ENCODE data around the gene CCSER2.
"Not testable (repeated sequence)": the region's sequence is repeated elsewhere in the genome, so short reads cannot be mapped to it uniquely, and the experiment has no call there.

CCSER2 gene

DNA sequence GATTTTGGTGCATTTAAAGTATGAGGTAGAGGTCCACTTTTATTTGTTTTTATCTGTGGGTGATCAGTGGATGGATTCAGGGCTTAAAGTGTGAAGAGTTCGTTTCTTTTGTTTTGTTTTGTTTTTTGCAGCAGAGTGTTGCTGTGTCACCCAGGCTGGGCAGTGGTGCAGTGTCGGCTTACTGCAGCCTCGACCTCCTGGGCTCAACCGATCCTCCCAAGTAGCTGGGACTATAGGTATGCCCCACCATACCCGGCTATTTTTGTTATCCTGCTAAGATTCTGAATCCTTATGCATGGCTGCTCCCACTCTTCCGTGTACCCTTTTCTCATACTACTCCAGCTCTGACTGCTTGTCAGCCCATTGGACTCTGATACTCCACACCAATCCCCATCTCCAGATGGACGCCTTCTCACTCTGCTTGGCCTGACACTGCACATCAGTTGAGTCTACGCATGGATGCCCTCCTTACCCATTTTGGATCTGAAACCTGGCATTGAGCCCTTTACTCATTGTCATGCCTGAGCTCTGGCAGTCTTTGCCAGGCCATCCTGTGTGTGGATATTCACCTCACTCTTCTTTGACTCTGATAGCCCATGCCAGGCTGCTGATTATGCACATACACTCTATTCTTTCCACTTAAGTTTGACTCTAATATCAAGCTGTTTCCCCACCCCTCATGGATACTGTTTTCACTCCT, 119.5 kb downstream of the CCSER2 start:
- Histone ChIP-seq H3K23ac (ENCODE audit: low read length in 2 of 2) (no peak overlapping the region), H2BK5ac (ENCODE audit: low read depth, low read length, poor library complexity, severe bottlenecking) (no peak overlapping the region), H3K4me2 (ENCODE audit: low read length, poor library complexity, severe bottlenecking) (no peak overlapping the region), H2BK15ac (ENCODE audit: low read depth, poor library complexity, severe bottlenecking) (no peak overlapping the region), H2BK120ac (ENCODE audit: low read depth, low read length) (no peak overlapping the region), H3K14ac (ENCODE audit: low read length in 2 of 2) (no peak overlapping the region), H3K9ac (ENCODE audit: low read length) (no peak overlapping the region), H3K4ac (ENCODE audit: low read depth in 1 of 2, low read length in 2 of 2) (no peak overlapping the region), H3K4me1 (ENCODE audit: control insufficient read depth, insufficient read depth, low read depth, low read length) (peaks cover 1% of the 10 kb centered on the region), H3K27ac (ENCODE audit: low read length, poor library complexity, severe bottlenecking) (no peak overlapping the region), H2BK12ac (ENCODE audit: low read length in 2 of 2) (no peak overlapping the region), H3K79me1 (replicated peaks; ENCODE audit: low read length, poor library complexity, severe bottlenecking) (peaks cover 8% of the 10 kb centered on the region), H3K36me3 (ENCODE audit: control insufficient read depth in 1 of 2, insufficient read depth in 2 of 2, low read depth in 1 of 2, low read length in 2 of 2) (peaks cover 5 to 31% of the 10 kb centered on the region in 2 experiments), H2AK5ac (ENCODE audit: low read length, severe bottlenecking) (no peak overlapping the region), H4K8ac (ENCODE audit: low read length) (no peak overlapping the region), H3K27me3 (ENCODE audit: control insufficient read depth in 1 of 2, insufficient read depth in 1 of 2, low read length in 2 of 2) (no peaks in the 10 kb centered on the region), H3K9me3 (ENCODE audit: control insufficient read depth, low read length) (no peaks in the 10 kb centered on the region), H3K4me3 (ENCODE audit: insufficient read depth in 1 of 2, low read depth in 1 of 2, low read length in 2 of 2) (no peak overlapping the region), H3K18ac (ENCODE audit: low read depth in 1 of 2, low read length in 2 of 2) (no peak overlapping the region), H4K91ac (ENCODE audit: low read length) (no peak overlapping the region), H2AFZ (ENCODE audit: low read depth, low read length) (no peak overlapping the region)
- DNase-seq: no peak
- WGBS: 94% methylated on average over 8 of the region's 8 CpGs

DNA sequence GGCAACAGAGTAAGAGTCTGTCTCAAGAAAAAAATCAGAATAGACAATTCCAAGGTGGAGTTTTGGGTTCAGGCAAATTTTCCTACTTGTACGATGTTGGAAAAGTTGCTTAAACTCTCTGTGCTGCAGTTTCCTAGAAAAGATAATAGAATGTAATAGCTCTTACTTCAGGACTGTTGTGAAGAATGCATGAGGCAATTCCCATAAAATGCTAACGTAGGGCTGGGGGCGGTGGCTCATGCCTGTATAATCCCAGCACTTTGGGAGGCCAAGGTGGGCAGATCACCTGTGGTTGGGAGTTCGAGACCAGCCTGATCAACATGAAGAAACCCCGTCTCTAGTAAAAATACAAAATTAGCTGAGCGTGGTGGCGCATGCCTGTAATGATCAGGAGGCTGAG, 121.0 kb downstream of the CCSER2 start:
- H3K18ac ChIP-seq (ENCODE audit: low read depth in 1 of 2, low read length in 2 of 2); H2BK12ac ChIP-seq (ENCODE audit: low read length in 2 of 2); H3K4me1 ChIP-seq (ENCODE audit: control insufficient read depth, insufficient read depth, low read depth, low read length); H2BK15ac ChIP-seq (ENCODE audit: low read depth, poor library complexity, severe bottlenecking); H2BK120ac ChIP-seq (ENCODE audit: low read depth, low read length); H3K27me3 ChIP-seq (ENCODE audit: control insufficient read depth in 1 of 2, insufficient read depth in 1 of 2, low read length in 2 of 2); H3K27ac ChIP-seq (ENCODE audit: low read length, poor library complexity, severe bottlenecking); H2AK5ac ChIP-seq (ENCODE audit: low read length, severe bottlenecking); H3K23ac ChIP-seq (ENCODE audit: low read length in 2 of 2); H2AFZ ChIP-seq (ENCODE audit: low read depth, low read length); H3K9ac ChIP-seq (ENCODE audit: low read length); H4K91ac ChIP-seq (ENCODE audit: low read length); H2BK5ac ChIP-seq (ENCODE audit: low read depth, low read length, poor library complexity, severe bottlenecking); H3K14ac ChIP-seq (ENCODE audit: low read length in 2 of 2); H4K8ac ChIP-seq (ENCODE audit: low read length); H3K4me2 ChIP-seq (ENCODE audit: low read length, poor library complexity, severe bottlenecking); H3K9me3 ChIP-seq (ENCODE audit: control insufficient read depth, low read length); H3K4ac ChIP-seq (ENCODE audit: low read depth in 1 of 2, low read length in 2 of 2); DNase-seq; H3K4me3 ChIP-seq (ENCODE audit: insufficient read depth in 1 of 2, low read depth in 1 of 2, low read length in 2 of 2): not testable (repeated sequence)
- WGBS: 98% methylated on average over 7 of the region's 7 CpGs
- Histone ChIP-seq H3K79me1 (replicated peaks; ENCODE audit: low read length, poor library complexity, severe bottlenecking) (peaks cover 11% of the 10 kb centered on the region), H3K36me3 (ENCODE audit: control insufficient read depth in 1 of 2, insufficient read depth in 2 of 2, low read depth in 1 of 2, low read length in 2 of 2) (peaks cover 5 to 33% of the 10 kb centered on the region in 2 experiments)

DNA sequence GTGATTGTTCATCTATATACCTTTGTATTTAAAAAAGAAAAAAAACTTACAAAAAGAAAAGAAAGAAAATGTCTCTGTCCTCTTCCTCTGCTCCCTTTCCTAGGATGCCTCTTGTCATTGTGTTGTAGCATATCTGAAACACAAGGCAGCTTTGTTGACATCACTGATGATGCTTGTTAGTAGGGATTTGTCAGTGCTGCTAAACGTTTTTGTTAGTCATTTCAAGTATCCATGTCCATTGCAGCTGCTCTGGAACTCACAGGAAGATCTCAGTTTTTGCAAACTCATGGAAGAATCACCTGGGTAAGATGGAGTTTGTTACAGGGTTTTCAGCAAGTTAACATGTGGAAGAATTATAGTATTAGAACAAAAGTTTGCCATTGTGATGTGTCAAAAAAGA, 123.6 kb downstream of the CCSER2 start:
- Histone ChIP-seq H2AFZ (ENCODE audit: low read depth, low read length) (no peak overlapping the region), H3K27ac (ENCODE audit: low read length, poor library complexity, severe bottlenecking) (no peak overlapping the region), H2AK5ac (ENCODE audit: low read length, severe bottlenecking) (no peak overlapping the region), H2BK120ac (ENCODE audit: low read depth, low read length) (no peak overlapping the region), H3K14ac (ENCODE audit: low read length in 2 of 2) (no peak overlapping the region), H3K9me3 (ENCODE audit: control insufficient read depth, low read length) (no peaks in the 10 kb centered on the region), H2BK15ac (ENCODE audit: low read depth, poor library complexity, severe bottlenecking) (no peak overlapping the region), H3K4ac (ENCODE audit: low read depth in 1 of 2, low read length in 2 of 2) (no peak overlapping the region), H2BK12ac (ENCODE audit: low read length in 2 of 2) (no peak overlapping the region), H3K18ac (ENCODE audit: low read depth in 1 of 2, low read length in 2 of 2) (no peak overlapping the region), H2BK5ac (ENCODE audit: low read depth, low read length, poor library complexity, severe bottlenecking) (no peak overlapping the region), H3K36me3 (ENCODE audit: control insufficient read depth in 1 of 2, insufficient read depth in 2 of 2, low read depth in 1 of 2, low read length in 2 of 2) (peaks cover 5 to 35% of the 10 kb centered on the region in 2 experiments), H3K9ac (ENCODE audit: low read length) (no peak overlapping the region), H3K27me3 (ENCODE audit: control insufficient read depth in 1 of 2, insufficient read depth in 1 of 2, low read length in 2 of 2) (no peaks in the 10 kb centered on the region), H4K8ac (ENCODE audit: low read length) (no peak overlapping the region), H3K4me1 (ENCODE audit: control insufficient read depth, insufficient read depth, low read depth, low read length) (peaks cover 1% of the 10 kb centered on the region), H3K4me3 (ENCODE audit: insufficient read depth in 1 of 2, low read depth in 1 of 2, low read length in 2 of 2) (no peak overlapping the region), H4K91ac (ENCODE audit: low read length) (no peak overlapping the region), H3K23ac (ENCODE audit: low read length in 2 of 2) (no peak overlapping the region), H3K79me1 (replicated peaks; ENCODE audit: low read length, poor library complexity, severe bottlenecking) (peaks cover 16% of the 10 kb centered on the region), H3K4me2 (ENCODE audit: low read length, poor library complexity, severe bottlenecking) (no peak overlapping the region)
- WGBS: 17% methylated on average over 1 of the region's 1 CpG
- peak; percentile 55 for DNase-seq

DNA sequence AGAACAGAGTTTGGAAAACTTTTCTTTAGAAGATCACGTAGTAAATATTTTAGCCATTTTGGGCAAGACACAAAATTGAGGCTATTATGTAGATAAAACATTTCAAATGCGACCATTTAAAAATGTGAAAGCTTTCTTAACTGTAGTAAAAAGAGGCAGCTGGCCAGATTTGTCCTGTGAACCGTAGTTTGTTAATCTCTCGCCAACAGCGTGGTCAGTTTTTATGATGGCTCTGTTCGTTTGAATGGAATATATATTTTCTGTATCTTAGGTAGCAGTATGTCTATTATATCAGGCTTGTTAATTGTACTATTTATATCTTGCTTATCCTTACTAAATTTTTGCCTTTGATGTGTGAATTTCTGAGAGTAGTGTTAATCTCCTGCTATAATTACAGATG, 124.9 kb downstream of the CCSER2 start:
- Histone ChIP-seq H2AFZ (ENCODE audit: low read depth, low read length) (no peak overlapping the region), H3K23ac (ENCODE audit: low read length in 2 of 2) (no peak overlapping the region), H3K79me1 (replicated peaks; ENCODE audit: low read length, poor library complexity, severe bottlenecking) (peaks cover 14% of the 10 kb centered on the region), H2BK15ac (ENCODE audit: low read depth, poor library complexity, severe bottlenecking) (no peak overlapping the region), H3K27me3 (ENCODE audit: control insufficient read depth in 1 of 2, insufficient read depth in 1 of 2, low read length in 2 of 2) (no peaks in the 10 kb centered on the region), H3K27ac (ENCODE audit: low read length, poor library complexity, severe bottlenecking) (no peak overlapping the region), H3K14ac (ENCODE audit: low read length in 2 of 2) (no peak overlapping the region), H3K9me3 (ENCODE audit: control insufficient read depth, low read length) (no peaks in the 10 kb centered on the region), H3K4ac (ENCODE audit: low read depth in 1 of 2, low read length in 2 of 2) (no peak overlapping the region), H3K36me3 (ENCODE audit: control insufficient read depth in 1 of 2, insufficient read depth in 2 of 2, low read depth in 1 of 2, low read length in 2 of 2) (peaks cover 0 to 30% of the 10 kb centered on the region in 2 experiments), H2BK12ac (ENCODE audit: low read length in 2 of 2) (no peak overlapping the region), H3K18ac (ENCODE audit: low read depth in 1 of 2, low read length in 2 of 2) (no peak overlapping the region), H3K4me2 (ENCODE audit: low read length, poor library complexity, severe bottlenecking) (no peak overlapping the region), H3K9ac (ENCODE audit: low read length) (no peak overlapping the region), H4K8ac (ENCODE audit: low read length) (no peak overlapping the region), H3K4me3 (ENCODE audit: insufficient read depth in 1 of 2, low read depth in 1 of 2, low read length in 2 of 2) (no peak overlapping the region), H3K4me1 (ENCODE audit: control insufficient read depth, insufficient read depth, low read depth, low read length) (no peaks in the 10 kb centered on the region), H2BK5ac (ENCODE audit: low read depth, low read length, poor library complexity, severe bottlenecking) (no peak overlapping the region), H4K91ac (ENCODE audit: low read length) (no peak overlapping the region), H2AK5ac (ENCODE audit: low read length, severe bottlenecking) (no peak overlapping the region), H2BK120ac (ENCODE audit: low read depth, low read length) (no peak overlapping the region)
- no peak for DNase-seq
- 100% methylated on average over 5 of the region's 6 CpGs for WGBS
